Rectal smooth muscle tissue (tissue), 1 donor: ENCODE results near the gene FOXF1.
A peak's percentile ranks its signal among the peaks of the same experiment; 100 is the strongest.

Source experiments
- H3K27ac ChIP-seq: one replicate; pipeline ENCODE4 v1.7.0; 2013; ENCODE audit warnings: low read depth, low read length, inconsistent platforms
- H3K27me3 ChIP-seq: one replicate; pipeline ENCODE4 v1.7.0; 2013; ENCODE audit warnings: low read length; ENCODE audit not compliant: control insufficient read depth, insufficient read depth
- H3K36me3 ChIP-seq: one replicate; pipeline ENCODE4 v1.7.0; 2013; ENCODE audit warnings: low read length; ENCODE audit not compliant: control insufficient read depth, insufficient read depth
- H3K4me1 ChIP-seq: one replicate; pipeline ENCODE4 v1.7.0; 2013; ENCODE audit warnings: low read length; ENCODE audit not compliant: control insufficient read depth, insufficient read depth
- H3K4me3 ChIP-seq: one replicate; pipeline ENCODE4 v1.7.0; 2013; ENCODE audit warnings: low read length
- H3K9ac ChIP-seq: one replicate; pipeline ENCODE4 v1.7.0; 2013; ENCODE audit warnings: low read length

FOXF1 gene

GRCh38 chr16:86478779-86479178 lies 31.5 kb upstream of the FOXF1 start:
- Histone ChIP-seq H3K4me3 (no peak overlapping the region), H3K36me3 (no peaks in the 10 kb centered on the region), H3K27me3 (no peaks in the 10 kb centered on the region), H3K9ac (no peak overlapping the region), H3K27ac (no peak overlapping the region), H3K4me1 (peaks cover 5% of the 10 kb centered on the region)

GRCh38 chr16:86479419-86479818 lies 30.9 kb upstream of the FOXF1 start:
- H3K36me3 ChIP-seq = no peaks in the 10 kb centered on the region
- H3K27ac ChIP-seq = no peak overlapping the region
- peaks cover 5% of the 10 kb centered on the region for H3K4me1 ChIP-seq
- H3K27me3 ChIP-seq = no peaks in the 10 kb centered on the region
- H3K9ac ChIP-seq = no peak overlapping the region
- H3K4me3 ChIP-seq = no peak overlapping the region

DNA sequence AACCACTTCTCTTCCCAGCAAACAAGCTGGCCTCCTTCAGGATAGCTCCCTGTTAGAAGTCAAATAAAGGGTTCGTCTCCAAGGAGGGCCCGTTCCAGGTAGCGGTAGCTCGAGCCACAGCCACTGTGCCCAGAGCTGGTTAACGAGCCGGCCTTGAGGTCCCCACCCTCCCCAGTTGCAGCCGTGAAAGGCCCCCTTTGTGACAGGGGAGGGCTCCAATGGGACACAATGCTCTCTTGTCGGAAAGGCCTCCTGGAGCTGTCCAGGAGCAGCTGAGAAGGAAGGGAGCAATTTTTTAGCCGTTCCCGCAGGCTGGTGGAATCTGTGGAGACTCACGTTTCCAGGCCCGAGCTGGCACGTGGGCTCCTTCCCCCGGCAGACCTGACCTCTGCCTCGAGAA lies 29.9 kb upstream of the FOXF1 start:
- Histone ChIP-seq H3K27ac (peak overlapping the region; percentile 32), H3K4me3 (no peak overlapping the region), H3K36me3 (no peaks in the 10 kb centered on the region), H3K4me1 (peaks cover 5% of the 10 kb centered on the region), H3K27me3 (no peaks in the 10 kb centered on the region), H3K9ac (no peak overlapping the region)

DNA sequence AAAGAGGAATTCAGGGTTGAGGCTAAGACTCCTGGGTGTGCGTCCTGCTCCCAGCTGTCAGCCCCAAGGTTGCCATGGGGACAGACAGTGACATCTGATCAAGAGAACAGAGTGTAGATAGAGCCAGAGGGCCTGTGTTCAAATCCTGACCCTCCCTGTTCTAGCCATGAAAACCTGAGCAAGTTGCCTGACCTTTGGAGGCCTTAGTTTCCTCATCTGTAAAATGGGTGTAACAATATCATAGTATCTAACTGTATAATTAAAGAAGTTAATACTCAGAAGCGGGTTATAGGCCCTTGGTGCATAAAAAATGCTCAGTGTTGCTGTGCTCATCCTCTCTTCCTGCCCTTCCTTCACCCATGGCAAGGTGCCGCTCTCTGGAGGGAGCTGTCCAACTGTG lies 28.7 kb upstream of the FOXF1 start:
- Histone ChIP-seq H3K36me3 (no peaks in the 10 kb centered on the region), H3K27ac (no peak overlapping the region), H3K4me3 (no peak overlapping the region), H3K27me3 (no peaks in the 10 kb centered on the region), H3K4me1 (peaks cover 5% of the 10 kb centered on the region), H3K9ac (no peak overlapping the region)

DNA sequence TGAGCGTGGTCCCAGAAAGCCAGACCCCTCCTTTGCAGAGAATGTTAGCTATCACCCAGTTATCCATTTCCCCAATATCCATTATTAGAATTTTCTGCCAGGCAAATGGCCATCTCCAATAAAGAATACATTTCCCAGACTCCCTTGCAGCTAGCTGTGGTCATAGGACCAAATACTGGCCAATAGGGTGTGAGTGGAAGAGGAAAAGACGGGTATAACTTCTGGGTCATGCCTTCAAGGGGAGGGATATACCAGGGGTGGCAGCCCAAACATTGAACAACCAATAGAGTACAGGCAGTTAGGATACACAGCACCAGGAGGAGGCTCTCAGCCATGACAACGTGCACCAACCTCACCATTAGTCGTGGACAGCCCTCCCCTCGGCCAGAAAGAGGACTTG lies 26.1 kb upstream of the FOXF1 start:
- Histone ChIP-seq H3K9ac (no peak overlapping the region), H3K36me3 (no peaks in the 10 kb centered on the region)

DNA sequence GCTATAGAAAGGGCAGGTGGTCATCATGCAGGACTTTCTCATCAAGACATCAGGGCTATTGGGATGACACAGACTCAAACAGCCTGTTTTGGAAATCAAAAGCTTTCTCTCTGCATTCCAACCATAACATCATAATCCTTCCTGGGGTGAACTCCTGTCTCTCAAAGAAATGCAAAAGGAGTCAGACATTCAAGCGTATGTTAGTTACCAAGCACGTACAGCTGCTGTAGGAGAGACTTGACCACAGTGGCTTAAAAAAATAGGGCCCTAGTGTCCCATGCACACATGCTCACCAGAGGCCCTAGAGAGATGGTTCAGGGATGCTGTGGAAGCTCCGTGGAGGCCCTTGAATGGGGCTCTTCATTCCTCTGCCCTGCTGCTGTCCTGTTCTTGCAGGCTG lies 24.6 kb upstream of the FOXF1 start:
- H3K4me1 ChIP-seq = peaks cover 3% of the 10 kb centered on the region
- H3K36me3 ChIP-seq = no peaks in the 10 kb centered on the region
- H3K27me3 ChIP-seq = no peaks in the 10 kb centered on the region
- H3K4me3 ChIP-seq = no peak overlapping the region
- no peak overlapping the region for H3K9ac ChIP-seq
- no peak overlapping the region for H3K27ac ChIP-seq

More for the DNA sequence above, 26.1 kb upstream of the FOXF1 start:
- Histone ChIP-seq H3K27me3 (no peaks in the 10 kb centered on the region), H3K27ac (no peak overlapping the region), H3K4me1 (no peaks in the 10 kb centered on the region), H3K4me3 (no peak overlapping the region)

- peaks cover 30% of the 10 kb centered on the region for H3K4me1 ChIP-seq
- peak overlapping the region; percentile 99 for H3K27ac ChIP-seq
- peaks cover 3% of the 10 kb centered on the region for H3K27me3 ChIP-seq
- no peak overlapping the region for H3K4me3 ChIP-seq
- no peaks in the 10 kb centered on the region for H3K36me3 ChIP-seq
- no peak overlapping the region for H3K9ac ChIP-seq
Observed at GRCh38 chr16:86490859-86491639, 19.3 kb upstream of the FOXF1 start.

DNA sequence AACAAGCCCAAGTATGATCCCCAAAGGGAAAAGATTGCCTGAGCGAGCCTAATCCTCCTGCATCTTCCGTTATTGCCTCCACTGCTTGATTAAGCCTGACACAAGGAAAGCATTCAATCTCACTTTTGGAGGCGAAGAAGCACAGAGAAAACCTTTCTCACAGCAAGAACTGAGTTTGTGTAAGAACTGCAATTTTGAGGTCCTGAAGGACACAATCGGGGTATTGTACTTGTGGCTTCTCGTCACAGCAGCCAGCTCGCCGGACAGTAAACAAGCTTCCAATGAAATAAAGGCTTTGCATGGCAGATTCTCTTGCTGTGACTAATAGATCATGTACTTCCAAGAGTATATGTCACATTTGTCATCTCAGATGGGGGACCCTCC lies 18.7 kb upstream of the FOXF1 start:
- H3K4me3 ChIP-seq = no peak overlapping the region
- no peak overlapping the region for H3K9ac ChIP-seq
- H3K27ac ChIP-seq = peak overlapping the region; percentile 99
- peaks cover 30% of the 10 kb centered on the region for H3K4me1 ChIP-seq
- peaks cover 3% of the 10 kb centered on the region for H3K27me3 ChIP-seq
- H3K36me3 ChIP-seq = no peaks in the 10 kb centered on the region

GRCh38 chr16:86492267-86492960 lies 17.9 kb upstream of the FOXF1 start:
- peaks cover 3% of the 10 kb centered on the region for H3K27me3 ChIP-seq
- H3K27ac ChIP-seq = peak overlapping the region; percentile 99
- H3K36me3 ChIP-seq = no peaks in the 10 kb centered on the region
- H3K4me1 ChIP-seq = peaks cover 30% of the 10 kb centered on the region
- H3K9ac ChIP-seq = no peak overlapping the region
- H3K4me3 ChIP-seq = no peak overlapping the region

DNA sequence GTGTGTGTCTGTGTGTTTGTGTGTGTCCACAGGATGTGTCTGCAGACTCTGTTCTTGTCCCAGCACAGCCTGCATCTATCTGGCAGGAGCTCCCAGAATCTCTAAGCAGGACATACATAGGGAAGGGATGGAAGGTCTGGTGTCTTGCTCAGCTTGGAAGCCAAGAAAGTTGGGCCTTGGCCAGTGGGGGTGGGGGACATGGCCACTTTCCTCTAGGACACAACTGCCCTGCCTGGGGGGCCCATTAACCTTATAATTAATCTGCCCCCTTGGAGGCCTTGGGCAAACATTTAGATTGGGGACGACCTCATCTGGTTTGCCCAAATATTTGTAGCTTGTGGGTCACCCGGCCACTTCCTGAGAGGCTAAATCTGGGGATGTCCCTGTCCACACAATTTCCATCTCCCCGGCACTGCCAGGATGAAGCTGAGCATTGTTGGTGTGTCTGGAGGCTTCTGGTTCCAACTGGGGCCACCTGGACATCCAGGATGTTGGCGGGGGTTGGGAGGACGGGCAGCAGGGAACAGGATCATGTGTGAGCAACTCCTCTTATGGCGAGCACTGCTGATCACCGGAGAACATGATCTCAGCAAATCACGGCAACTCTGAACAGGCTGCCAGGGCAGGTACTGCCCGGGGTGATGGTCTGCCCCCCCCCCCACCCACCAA lies 17.2 kb upstream of the FOXF1 start:
- H3K4me3 ChIP-seq = no peak overlapping the region
- no peak overlapping the region for H3K9ac ChIP-seq
- peaks cover 30% of the 10 kb centered on the region for H3K4me1 ChIP-seq
- peak overlapping the region; percentile 99 for H3K27ac ChIP-seq
- peaks cover 3% of the 10 kb centered on the region for H3K27me3 ChIP-seq
- no peaks in the 10 kb centered on the region for H3K36me3 ChIP-seq

DNA sequence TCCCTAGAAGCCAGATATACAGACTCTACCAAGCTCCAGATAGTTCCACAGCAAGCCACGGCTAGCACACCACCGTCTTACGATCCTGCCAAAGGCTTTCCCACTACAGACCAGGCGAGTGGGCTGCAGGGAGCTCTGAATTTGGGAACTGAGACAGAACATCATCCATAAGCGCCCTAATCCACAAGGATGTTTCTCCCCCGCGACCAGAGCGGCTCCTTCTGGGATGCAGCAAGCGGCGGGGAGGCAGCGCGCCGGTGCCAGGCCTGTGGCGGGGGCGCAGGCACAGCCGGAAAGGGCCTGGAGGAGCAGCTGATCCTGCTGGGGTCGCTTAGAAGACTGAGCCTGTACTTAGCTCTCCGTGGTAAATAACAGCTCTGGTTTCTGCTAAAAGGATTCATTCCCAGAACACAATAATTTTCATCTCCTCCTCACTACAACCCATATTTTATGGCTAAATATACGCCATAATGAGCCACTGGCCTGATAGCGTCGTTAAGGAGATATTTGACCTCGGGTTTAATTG lies 16.2 kb upstream of the FOXF1 start:
- Histone ChIP-seq H3K27me3 (peaks cover 3% of the 10 kb centered on the region), H3K36me3 (no peaks in the 10 kb centered on the region), H3K4me3 (peak overlapping the region; percentile 63), H3K27ac (peak overlapping the region; percentile 99), H3K9ac (peak overlapping the region; percentile 49), H3K4me1 (peaks cover 31% of the 10 kb centered on the region)

GRCh38 chr16:86494565-86495356 lies 15.6 kb upstream of the FOXF1 start:
- H3K36me3 ChIP-seq = no peaks in the 10 kb centered on the region
- peaks cover 3% of the 10 kb centered on the region for H3K27me3 ChIP-seq
- H3K27ac ChIP-seq = peak overlapping the region; percentile 99
- peak overlapping the region; percentile 63 for H3K4me3 ChIP-seq
- H3K4me1 ChIP-seq = peaks cover 33% of the 10 kb centered on the region
- H3K9ac ChIP-seq = peak overlapping the region; percentile 49
